HepG2 (cell line): Measurements from ENCODE around the gene LRP1B. TPM values are rescaled to one million over a fixed set of nuclear protein-coding genes. Genes with fewer than 3 reads are reported as not detected.

Experiments used
- ATAC-seq: fragments of 200-7000 bp; cut with Tn5 transposase; 3 replicates; pipeline ENCODE4 v1.9.1; 2020; ENCODE audit warnings: mild to moderate bottlenecking, moderate library complexity
- BruUV-seq: library from RNA; stranded (reverse); fragments of 400-500 nt; replicated peaks from 2 replicates; lab custom pipeline; 2021; lab: Mats Ljungman, UMichigan
- CTCF ChIA-PET: fragments of 300-600 bp; formaldehyde crosslinking; extraction: SDS; loops from one replicate; lab custom pipeline; 2021; ENCODE audit warnings: low total read pairs, inconsistent platforms, low intra/inter-chr PET ratio; lab: Yijun Ruan, JAX
- POLR2A ChIA-PET: fragments of 350-600 bp; sonication (Branson Sonifier 250); formaldehyde crosslinking; loops from one replicate; lab custom pipeline; 2020; ENCODE audit warnings: antibody characterized with exemption, inconsistent platforms; lab: Yijun Ruan, JAX
- DNase-seq: peaks from one replicate; pipeline ENCODE4 v3.0.0-alpha.2; 2015; ENCODE audit warnings: low spot score
- FAIRE-seq: peaks from 3 replicates; lab custom pipeline; 2011; peaks lifted over from hg19 to GRCh38; lab: Jason Lieb, UNC
- H2AFZ ChIP-seq: one replicate; pipeline ENCODE4 v1.6.1; 2011; ENCODE audit warnings: low read length, inconsistent platforms
- H3K27ac ChIP-seq: fragments of 300-600 bp; 3 replicates; pipeline ENCODE4 v1.8.0; 2011; ENCODE audit warnings: mixed run types, mild to moderate bottlenecking, mixed read lengths, low read length, inconsistent platforms; ENCODE audit not compliant: insufficient read depth; ENCODE audit errors: extremely low read length
- H3K27me3 ChIP-seq, 2 experiments: fragments of 200-600 bp in 1 of 2; 2 replicates in 1 of 2; 3 replicates in 1 of 2; pipeline versions ENCODE4 v1.6.0 to v1.8.0; 2011; ENCODE audit warnings: low read length in 2 of 2, mild to moderate bottlenecking in 2 of 2, moderate library complexity in 2 of 2, inconsistent platforms in 1 of 2; ENCODE audit not compliant: insufficient read depth in 2 of 2, control insufficient read depth in 1 of 2
- H3K36me3 ChIP-seq, 2 experiments: fragments of 200-600 bp in 1 of 2; replicated peaks in 1 of 2; 2 replicates in 1 of 2; 3 replicates in 1 of 2; pipeline versions ENCODE4 v1.5.1 to v1.8.0; 2011; ENCODE audit warnings: low read length in 2 of 2, inconsistent platforms in 1 of 2; ENCODE audit not compliant: insufficient read depth in 2 of 2, control insufficient read depth in 1 of 2
- H3K4me1 ChIP-seq: 2 replicates; pipeline ENCODE4 v1.5.1; 2012; ENCODE audit warnings: low read length, inconsistent platforms; ENCODE audit not compliant: insufficient read depth
- H3K4me2 ChIP-seq: 2 replicates; pipeline ENCODE4 v1.6.0; 2011; ENCODE audit warnings: low read depth, low read length, inconsistent platforms
- H3K4me3 ChIP-seq, 3 experiments: fragments of 200-600 bp in 1 of 3; sonication (generic), shearing (Covaris generic) in 1 of 3; replicated peaks in 1 of 3; 2 replicates each; pipeline ENCODE4 v1.5.1; 2011 to 2016; ENCODE audit warnings: low read length in 3 of 3, inconsistent platforms in 2 of 3, low read depth in 2 of 3, mild to moderate bottlenecking in 2 of 3, control low read depth in 1 of 3, mixed read lengths in 1 of 3; ENCODE audit not compliant: insufficient read depth in 1 of 3
- H3K79me2 ChIP-seq: one replicate; pipeline ENCODE4 v1.6.1; 2011; ENCODE audit warnings: low read length, inconsistent platforms; ENCODE audit not compliant: insufficient read depth
- H3K9ac ChIP-seq: 2 replicates; pipeline ENCODE4 v1.6.0; 2011; ENCODE audit warnings: mild to moderate bottlenecking, low read depth, low read length, inconsistent platforms; ENCODE audit not compliant: insufficient read depth
- H3K9me3 ChIP-seq: 2 replicates; pipeline ENCODE4 v1.5.1; 2012; ENCODE audit warnings: mild to moderate bottlenecking, low read length
- H4K20me1 ChIP-seq: 2 replicates; pipeline ENCODE4 v1.6.0; 2011; ENCODE audit warnings: inconsistent platforms, mild to moderate bottlenecking, low read length, moderate library complexity; ENCODE audit not compliant: insufficient read depth
- AFF4 ChIP-seq: sonication (generic); formaldehyde crosslinking; IDR thresholded peaks from 2 replicates; pipeline ENCODE4 v1.4.0; 2020; ENCODE audit warnings: missing genetic modification reagents
- ELF3 ChIP-seq: IDR thresholded peaks from 2 replicates; pipeline ENCODE4 v1.6.1; 2016; ENCODE audit warnings: missing genetic modification reagents, missing compliant biosample characterization
- NFKB2 ChIP-seq: sonication (generic); formaldehyde crosslinking; IDR thresholded peaks from 2 replicates; pipeline ENCODE4 v1.4.0; 2020; ENCODE audit warnings: missing genetic modification reagents, borderline replicate concordance
- PAF1 ChIP-seq: IDR thresholded peaks from 2 replicates; pipeline ENCODE4 v1.6.1; 2016; ENCODE audit warnings: missing genetic modification reagents, missing compliant biosample characterization
- PCBP2 ChIP-seq: fragments of 200-400 bp; formaldehyde crosslinking; optimal IDR thresholded peaks from 2 replicates; pipeline ENCODE3; 2018; ENCODE audit warnings: low read length, low read depth; ENCODE audit not compliant: poor library complexity, severe bottlenecking
- SP2 ChIP-seq: sonication (generic); formaldehyde crosslinking; IDR thresholded peaks from 2 replicates; pipeline ENCODE4 v1.5.1; 2020; ENCODE audit warnings: mild to moderate bottlenecking, missing genetic modification reagents
- SP5 ChIP-seq: IDR thresholded peaks from 2 replicates; pipeline ENCODE4 v1.6.1; 2016; ENCODE audit warnings: low read depth, borderline replicate concordance
- WGBS: methylation state at CpG from one replicate; pipeline ENCODE4 v1.1.6; 2017; ENCODE audit warnings: low lambda C conversion rate; 5-methylcytosine and 5-hydroxymethylcytosine counted together
- in situ Hi-C: cut with HindIII; loops from 2 replicates; pipeline ENCODE4 v1.10.0; 2017; ENCODE audit warnings: low pct_unique_long_range_greater_than_20kb; ENCODE audit not compliant: extremely low pct_ligation_motif_present
- intact Hi-C: fragments of 100-400 bp; cut with micrococcal nuclease; formaldehyde crosslinking; loops from one replicate; pipeline ENCODE4 v1.10.0; 2022; ENCODE audit not compliant: unreplicated experiment
- polyA plus RNA-seq, 8 experiments: library from polyadenylated mRNA; depleted of rRNA in 3 of 8; stranded (reverse) in 7 of 8; unstranded in 1 of 8; fragments of >200 nt; fragmentation: Illumina TruSeq in 4 of 8; extraction: Trizol in 4 of 8; gene quantifications; 2 replicates each; pipeline versions ENCODE4 v1.2.1 to v1.2.3, GENCODE V29; 2011 to 2016; ENCODE audit warnings: low read depth in 4 of 8, missing spikeins in 1 of 8, mixed read lengths in 1 of 8; ENCODE audit not compliant: insufficient read depth in 1 of 8
- total RNA-seq, 5 experiments: library from RNA; depleted of rRNA; stranded (reverse); fragments of >200 nt; fragmentation: Illumina TruSeq; extraction: Trizol; gene quantifications; 2 replicates each; pipeline ENCODE4 v1.2.3, GENCODE V29; 2016; ENCODE audit warnings: low read depth in 1 of 5
- TF ChIP-seq, protein P1 (sequence below): sonication (generic); formaldehyde crosslinking; IDR thresholded peaks from 2 replicates; pipeline ENCODE4 v1.4.0; 2020; ENCODE audit warnings: missing genetic modification reagents
- TF ChIP-seq, protein P2 (sequence below): IDR thresholded peaks from 2 replicates; pipeline ENCODE4 v1.6.1; 2016; ENCODE audit warnings: missing biosample characterization, missing genetic modification reagents, low read depth
- TF ChIP-seq, protein P3 (sequence below): sonication (generic); formaldehyde crosslinking; IDR thresholded peaks from 2 replicates; pipeline ENCODE4 v1.5.0; 2020; ENCODE audit warnings: mild to moderate bottlenecking, missing genetic modification reagents, borderline replicate concordance
- TF ChIP-seq, protein P4 (sequence below): sonication (generic); formaldehyde crosslinking; IDR thresholded peaks from 2 replicates; pipeline ENCODE4 v1.4.0; 2020; ENCODE audit warnings: mild to moderate bottlenecking, missing genetic modification reagents

The LRP1B gene
- total and polyA plus RNA-seq, 2 of the 13 experiments (the other 11 are each of a cell fraction or from before 2014, with no cell fraction given) = 0.04 TPM; not detected in 1

DNA sequence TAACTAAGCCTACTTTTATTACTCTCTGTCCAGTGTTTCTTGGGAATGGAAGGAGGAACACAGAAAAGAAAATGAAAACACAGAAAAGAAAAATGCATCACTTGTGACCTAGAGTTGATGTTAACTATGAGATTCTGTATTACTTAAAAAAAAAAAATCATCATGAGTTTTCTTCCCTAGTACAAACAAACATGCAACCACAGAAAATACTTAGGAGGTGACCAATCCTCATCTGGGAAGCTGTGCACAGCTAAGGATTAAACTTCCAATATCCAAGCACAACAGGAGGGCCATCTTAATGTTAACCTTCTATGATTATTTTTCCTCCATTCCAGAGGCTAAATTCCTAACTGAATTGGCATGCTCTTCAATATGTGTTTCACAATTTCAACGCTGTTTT, 1140.4 kb downstream of the LRP1B start:
- intact Hi-C loops (no loop called here), in situ Hi-C loops (no loop called here)
- Histone ChIP-seq H2AFZ (no peak overlapping the region), H3K9me3 (no peaks in the 10 kb centered on the region), H3K79me2 (no peaks in the 10 kb centered on the region), H4K20me1 (no peaks in the 10 kb centered on the region), H3K27ac (no peak overlapping the region), H3K4me2 (no peak overlapping the region), H3K27me3 (no peaks in the 10 kb centered on the region), H3K4me1 (no peaks in the 10 kb centered on the region), H3K4me3 (no peak overlapping the region), H3K36me3 (no peaks in the 10 kb centered on the region), H3K9ac (no peak overlapping the region)
- WGBS = 0% methylated on average over 1 of the region's 1 CpG
- POLR2A ChIA-PET = no interaction called here
- ATAC-seq (no peak), DNase-seq (no peak), FAIRE-seq (no peak)
- no TSS peak for BruUV-seq
- CTCF ChIA-PET = no interaction called here
- no peak for TF ChIP-seq SP5 (CRISPR knock-in tag)
- TF ChIP-seq PAF1 (CRISPR knock-in tag) = no peak
- TF ChIP-seq, protein P1, sequence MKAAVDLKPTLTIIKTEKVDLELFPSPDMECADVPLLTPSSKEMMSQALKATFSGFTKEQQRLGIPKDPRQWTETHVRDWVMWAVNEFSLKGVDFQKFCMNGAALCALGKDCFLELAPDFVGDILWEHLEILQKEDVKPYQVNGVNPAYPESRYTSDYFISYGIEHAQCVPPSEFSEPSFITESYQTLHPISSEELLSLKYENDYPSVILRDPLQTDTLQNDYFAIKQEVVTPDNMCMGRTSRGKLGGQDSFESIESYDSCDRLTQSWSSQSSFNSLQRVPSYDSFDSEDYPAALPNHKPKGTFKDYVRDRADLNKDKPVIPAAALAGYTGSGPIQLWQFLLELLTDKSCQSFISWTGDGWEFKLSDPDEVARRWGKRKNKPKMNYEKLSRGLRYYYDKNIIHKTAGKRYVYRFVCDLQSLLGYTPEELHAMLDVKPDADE = no peak
- TF ChIP-seq SP2 (CRISPR knock-in tag) = no peak
- no peak for TF ChIP-seq NFKB2 (CRISPR knock-in tag)
- no peak for TF ChIP-seq PCBP2
- TF ChIP-seq, protein P2, sequence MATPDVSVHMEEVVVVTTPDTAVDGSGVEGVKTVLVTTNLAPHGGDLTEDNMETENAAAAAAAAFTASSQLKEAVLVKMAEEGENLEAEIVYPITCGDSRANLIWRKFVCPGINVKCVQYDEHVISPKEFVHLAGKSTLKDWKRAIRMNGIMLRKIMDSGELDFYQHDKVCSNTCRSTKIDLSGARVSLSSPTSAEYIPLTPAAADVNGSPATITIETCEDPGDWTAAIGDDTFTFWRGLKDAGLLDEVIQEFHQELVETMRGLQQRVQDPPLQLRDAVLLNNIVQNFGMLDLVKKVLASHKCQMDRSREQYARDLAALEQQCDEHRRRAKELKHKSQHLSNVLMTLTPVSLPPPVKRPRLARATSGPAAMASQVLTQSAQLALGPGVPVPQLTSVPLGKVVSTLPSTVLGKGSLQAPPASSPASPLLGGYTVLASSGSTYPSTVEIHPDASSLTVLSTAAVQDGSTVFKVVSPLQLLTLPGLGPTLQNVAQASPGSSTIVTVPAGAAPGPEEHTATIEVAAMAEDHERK (CRISPR knock-in tag) = no peak
- TF ChIP-seq, protein P3, sequence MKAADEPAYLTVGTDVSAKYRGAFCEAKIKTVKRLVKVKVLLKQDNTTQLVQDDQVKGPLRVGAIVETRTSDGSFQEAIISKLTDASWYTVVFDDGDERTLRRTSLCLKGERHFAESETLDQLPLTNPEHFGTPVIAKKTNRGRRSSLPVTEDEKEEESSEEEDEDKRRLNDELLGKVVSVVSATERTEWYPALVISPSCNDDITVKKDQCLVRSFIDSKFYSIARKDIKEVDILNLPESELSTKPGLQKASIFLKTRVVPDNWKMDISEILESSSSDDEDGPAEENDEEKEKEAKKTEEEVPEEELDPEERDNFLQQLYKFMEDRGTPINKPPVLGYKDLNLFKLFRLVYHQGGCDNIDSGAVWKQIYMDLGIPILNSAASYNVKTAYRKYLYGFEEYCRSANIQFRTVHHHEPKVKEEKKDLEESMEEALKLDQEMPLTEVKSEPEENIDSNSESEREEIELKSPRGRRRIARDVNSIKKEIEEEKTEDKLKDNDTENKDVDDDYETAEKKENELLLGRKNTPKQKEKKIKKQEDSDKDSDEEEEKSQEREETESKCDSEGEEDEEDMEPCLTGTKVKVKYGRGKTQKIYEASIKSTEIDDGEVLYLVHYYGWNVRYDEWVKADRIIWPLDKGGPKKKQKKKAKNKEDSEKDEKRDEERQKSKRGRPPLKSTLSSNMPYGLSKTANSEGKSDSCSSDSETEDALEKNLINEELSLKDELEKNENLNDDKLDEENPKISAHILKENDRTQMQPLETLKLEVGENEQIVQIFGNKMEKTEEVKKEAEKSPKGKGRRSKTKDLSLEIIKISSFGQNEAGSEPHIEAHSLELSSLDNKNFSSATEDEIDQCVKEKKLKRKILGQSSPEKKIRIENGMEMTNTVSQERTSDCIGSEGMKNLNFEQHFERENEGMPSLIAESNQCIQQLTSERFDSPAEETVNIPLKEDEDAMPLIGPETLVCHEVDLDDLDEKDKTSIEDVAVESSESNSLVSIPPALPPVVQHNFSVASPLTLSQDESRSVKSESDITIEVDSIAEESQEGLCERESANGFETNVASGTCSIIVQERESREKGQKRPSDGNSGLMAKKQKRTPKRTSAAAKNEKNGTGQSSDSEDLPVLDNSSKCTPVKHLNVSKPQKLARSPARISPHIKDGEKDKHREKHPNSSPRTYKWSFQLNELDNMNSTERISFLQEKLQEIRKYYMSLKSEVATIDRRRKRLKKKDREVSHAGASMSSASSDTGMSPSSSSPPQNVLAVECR (CRISPR knock-in tag) = no peak
- TF ChIP-seq, protein P4, sequence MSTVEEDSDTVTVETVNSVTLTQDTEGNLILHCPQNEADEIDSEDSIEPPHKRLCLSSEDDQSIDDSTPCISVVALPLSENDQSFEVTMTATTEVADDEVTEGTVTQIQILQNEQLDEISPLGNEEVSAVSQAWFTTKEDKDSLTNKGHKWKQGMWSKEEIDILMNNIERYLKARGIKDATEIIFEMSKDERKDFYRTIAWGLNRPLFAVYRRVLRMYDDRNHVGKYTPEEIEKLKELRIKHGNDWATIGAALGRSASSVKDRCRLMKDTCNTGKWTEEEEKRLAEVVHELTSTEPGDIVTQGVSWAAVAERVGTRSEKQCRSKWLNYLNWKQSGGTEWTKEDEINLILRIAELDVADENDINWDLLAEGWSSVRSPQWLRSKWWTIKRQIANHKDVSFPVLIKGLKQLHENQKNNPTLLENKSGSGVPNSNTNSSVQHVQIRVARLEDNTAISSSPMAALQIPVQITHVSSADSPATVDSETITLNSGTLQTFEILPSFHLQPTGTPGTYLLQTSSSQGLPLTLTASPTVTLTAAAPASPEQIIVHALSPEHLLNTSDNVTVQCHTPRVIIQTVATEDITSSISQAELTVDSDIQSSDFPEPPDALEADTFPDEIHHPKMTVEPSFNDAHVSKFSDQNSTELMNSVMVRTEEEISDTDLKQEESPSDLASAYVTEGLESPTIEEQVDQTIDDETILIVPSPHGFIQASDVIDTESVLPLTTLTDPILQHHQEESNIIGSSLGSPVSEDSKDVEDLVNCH (CRISPR knock-in tag) = no peak
- TF ChIP-seq ELF3 (CRISPR knock-in tag) = no peak
- TF ChIP-seq AFF4 = no peak
